WTC11 (cell line): ENCODE measurements around the gene MYL10. TPM values are rescaled to one million over a fixed set of nuclear protein-coding genes. Genes with fewer than 3 reads are reported as not detected.

Experiments
- ATAC-seq: fragments of 200-7000 bp; cut with Tn5 transposase; 2 replicates; pipeline ENCODE4 v1.10.0; 2021; ENCODE audit warnings: mild to moderate bottlenecking, moderate library complexity
- CTCF ChIA-PET: fragments of 300-600 bp; sonication (Branson Sonifier 250); formaldehyde crosslinking; loops from one replicate; lab custom pipeline; 2021; ENCODE audit warnings: antibody characterized with exemption; lab: Charles Lee
- POLR2A ChIA-PET: fragments of 350-600 bp; sonication (Branson Sonifier 250); formaldehyde crosslinking; loops from one replicate; lab custom pipeline; 2021; ENCODE audit warnings: antibody characterized with exemption; lab: Charles Lee
- DNase-seq: peaks from one replicate; pipeline ENCODE4 v3.0.0; 2021; ENCODE audit warnings: low spot score
- H3K27ac Mint-ChIP-seq: 2 replicates; pipeline ENCODE4 v1.8.0; 2021; ENCODE audit warnings: mixed read lengths
- H3K27me3 Mint-ChIP-seq: 2 replicates; pipeline ENCODE4 v1.8.0; 2021; ENCODE audit warnings: low read depth, mild to moderate bottlenecking, moderate library complexity, mixed read lengths
- H3K36me3 Mint-ChIP-seq: 2 replicates; pipeline ENCODE4 v1.8.0; 2021; ENCODE audit warnings: mixed read lengths
- H3K4me1 Mint-ChIP-seq: 2 replicates; pipeline ENCODE4 v1.8.0; 2022; ENCODE audit warnings: mixed read lengths
- H3K4me3 Mint-ChIP-seq: 2 replicates; pipeline ENCODE4 v1.8.0; 2021; ENCODE audit warnings: mild to moderate bottlenecking, moderate library complexity, mixed read lengths
- H3K9me3 Mint-ChIP-seq: 2 replicates; pipeline ENCODE4 v1.8.0; 2021; ENCODE audit warnings: mixed read lengths
- CREB1 ChIP-seq: sonication (generic); formaldehyde crosslinking; IDR thresholded peaks from 2 replicates; pipeline ENCODE4 v1.8.0; 2023; ENCODE audit warnings: mild to moderate bottlenecking, missing genetic modification reagents
- ESRRA ChIP-seq: sonication (generic); formaldehyde crosslinking; IDR thresholded peaks from 2 replicates; pipeline ENCODE4 v1.8.1; 2022; ENCODE audit warnings: mild to moderate bottlenecking, missing genetic modification reagents, borderline replicate concordance
- ETV6 ChIP-seq: sonication (generic); formaldehyde crosslinking; IDR thresholded peaks from 2 replicates; pipeline ENCODE4 v1.8.1; 2022; ENCODE audit warnings: mild to moderate bottlenecking, missing genetic modification reagents
- JAZF1 ChIP-seq: fragments of 250-450 bp; sonication (Bioruptor Pico); IDR thresholded peaks from 2 replicates; pipeline ENCODE4 v1.9.0; 2021; ENCODE audit warnings: moderate library complexity, mild to moderate bottlenecking, inconsistent platforms
- KAT7 ChIP-seq: sonication (generic); formaldehyde crosslinking; IDR thresholded peaks from 2 replicates; pipeline ENCODE4 v1.8.1; 2023; ENCODE audit warnings: missing genetic modification reagents, mild to moderate bottlenecking, borderline replicate concordance
- NFYB ChIP-seq: sonication (generic); formaldehyde crosslinking; conservative IDR thresholded peaks from 2 replicates; pipeline ENCODE4 v1.8.0; 2022; ENCODE audit warnings: low read depth, missing genetic modification reagents
- NR3C1 ChIP-seq: sonication (generic); formaldehyde crosslinking; conservative IDR thresholded peaks from 2 replicates; pipeline ENCODE4 v1.8.1; 2023; ENCODE audit warnings: low read depth, mild to moderate bottlenecking, missing genetic modification reagents
- RORB ChIP-seq: fragments of 250-450 bp; sonication (Bioruptor Pico); IDR thresholded peaks from 2 replicates; pipeline ENCODE4 v1.9.0; 2021; ENCODE audit warnings: mild to moderate bottlenecking
- ZNF121 ChIP-seq: sonication (generic); formaldehyde crosslinking; IDR thresholded peaks from 2 replicates; pipeline ENCODE4 v1.8.0; 2023; ENCODE audit warnings: missing genetic modification reagents
- ZNF232 ChIP-seq: sonication (generic); formaldehyde crosslinking; IDR thresholded peaks from 2 replicates; pipeline ENCODE4 v1.8.0; 2022; ENCODE audit warnings: mild to moderate bottlenecking, missing genetic modification reagents
- total RNA-seq: library from RNA; stranded (reverse); gene quantifications from 3 replicates; pipeline ENCODE4 v1.2.3, GENCODE V29; 2021
- TF ChIP-seq, protein P1 (sequence below): sonication (generic); formaldehyde crosslinking; IDR thresholded peaks from 2 replicates; pipeline ENCODE4 v1.8.0; 2022; ENCODE audit warnings: mild to moderate bottlenecking, missing genetic modification reagents
- TF ChIP-seq, protein P2 (sequence below): fragments of 250-450 bp; sonication (Bioruptor Pico); IDR thresholded peaks from 2 replicates; pipeline ENCODE4 v2.1.2; 2022; ENCODE audit warnings: mild to moderate bottlenecking, moderate library complexity
- TF ChIP-seq, protein P3 (sequence below): sonication (generic); formaldehyde crosslinking; IDR thresholded peaks from 2 replicates; pipeline ENCODE4 v1.8.1; 2023; ENCODE audit warnings: mild to moderate bottlenecking, missing genetic modification reagents, moderate library complexity
- TF ChIP-seq, protein P4 (sequence below): sonication (generic); formaldehyde crosslinking; IDR thresholded peaks from 2 replicates; pipeline ENCODE4 v1.8.1; 2023; ENCODE audit warnings: mild to moderate bottlenecking, missing genetic modification reagents, borderline replicate concordance
- TF ChIP-seq, protein P5 (sequence below): sonication (generic); formaldehyde crosslinking; IDR thresholded peaks from 2 replicates; pipeline ENCODE4 v1.8.0; 2023; ENCODE audit warnings: mild to moderate bottlenecking, missing genetic modification reagents
- TF ChIP-seq, protein P6 (sequence below): fragments of 200-600 bp; IDR thresholded peaks from 2 replicates; pipeline ENCODE4 v1.8.0; 2022; ENCODE audit warnings: antibody characterized with exemption
- TF ChIP-seq, protein P7 (sequence below): sonication (generic); formaldehyde crosslinking; conservative IDR thresholded peaks from 2 replicates; pipeline ENCODE4 v1.8.1; 2022; ENCODE audit warnings: mild to moderate bottlenecking, missing genetic modification reagents

The MYL10 gene
- total RNA-seq, 1 experiment from 2014 or later: not detected

DNA sequence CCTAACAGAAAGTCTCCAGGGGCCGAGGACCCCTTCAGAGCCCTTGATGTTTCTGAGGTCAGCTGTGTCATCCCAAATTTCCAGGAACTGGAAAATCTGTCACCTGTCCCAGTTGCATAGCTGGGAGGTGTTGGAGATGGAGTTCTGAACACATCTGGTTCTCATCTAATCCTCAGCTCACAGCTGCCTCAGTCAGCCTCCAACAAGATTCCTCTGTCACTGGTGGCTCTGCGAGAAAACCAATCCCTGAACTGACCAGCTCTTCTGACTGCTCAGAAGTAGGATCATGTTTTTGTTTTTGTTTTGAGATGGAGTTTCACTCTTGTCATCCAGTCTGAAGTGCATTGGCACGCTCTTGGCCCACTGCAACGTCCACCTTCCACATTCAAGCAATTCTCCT, 37.6 kb upstream of the MYL10 start:
- ChIA-PET CTCF (interaction anchor here (1.4 kb wide), 2 partner anchors 42 to 64 kb away, joined by 6 to 7 read pairs; no protein-coding TSS in a partner anchor), POLR2A (no interaction called here)
- no peak overlapping the region for H3K27ac Mint-ChIP-seq
- no peak overlapping the region for H3K4me3 Mint-ChIP-seq
- no peak for ATAC-seq
- no peak for DNase-seq
- H3K27me3 Mint-ChIP-seq: peaks cover 7% of the 10 kb centered on the region
- H3K4me1 Mint-ChIP-seq: peaks cover 16% of the 10 kb centered on the region
- no peak for TF ChIP-seq NFYB (CRISPR knock-in tag)
- peaks cover 14% of the 10 kb centered on the region for H3K36me3 Mint-ChIP-seq
- H3K9me3 Mint-ChIP-seq: peaks cover 16% of the 10 kb centered on the region

DNA sequence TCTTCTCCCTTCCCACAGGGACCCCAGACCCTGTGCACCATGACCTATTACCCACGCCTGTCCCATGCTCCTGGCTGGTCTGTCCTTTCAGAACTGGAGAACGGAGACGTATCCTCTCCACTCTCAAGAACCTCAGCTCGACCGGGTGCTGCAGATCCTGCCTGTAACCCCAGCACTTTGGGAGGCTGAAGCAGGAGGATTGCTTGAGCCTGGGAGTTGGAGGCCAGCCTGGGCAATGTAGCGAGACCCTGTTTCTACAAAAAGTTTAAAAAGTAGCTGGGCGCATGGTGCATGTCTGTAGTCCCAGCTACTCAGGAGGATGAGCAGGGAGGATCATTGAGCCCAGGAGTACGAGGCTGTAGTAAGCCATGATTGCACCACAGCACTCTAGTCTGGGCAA, 37.2 kb upstream of the MYL10 start:
- ATAC-seq (no peak), DNase-seq (no peak)
- TF ChIP-seq, protein P1, sequence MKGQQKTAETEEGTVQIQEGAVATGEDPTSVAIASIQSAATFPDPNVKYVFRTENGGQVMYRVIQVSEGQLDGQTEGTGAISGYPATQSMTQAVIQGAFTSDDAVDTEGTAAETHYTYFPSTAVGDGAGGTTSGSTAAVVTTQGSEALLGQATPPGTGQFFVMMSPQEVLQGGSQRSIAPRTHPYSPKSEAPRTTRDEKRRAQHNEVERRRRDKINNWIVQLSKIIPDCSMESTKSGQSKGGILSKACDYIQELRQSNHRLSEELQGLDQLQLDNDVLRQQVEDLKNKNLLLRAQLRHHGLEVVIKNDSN (CRISPR knock-in tag): no peak
- TF ChIP-seq RORB (CRISPR knock-in tag): no peak
- TF ChIP-seq, protein P2, sequence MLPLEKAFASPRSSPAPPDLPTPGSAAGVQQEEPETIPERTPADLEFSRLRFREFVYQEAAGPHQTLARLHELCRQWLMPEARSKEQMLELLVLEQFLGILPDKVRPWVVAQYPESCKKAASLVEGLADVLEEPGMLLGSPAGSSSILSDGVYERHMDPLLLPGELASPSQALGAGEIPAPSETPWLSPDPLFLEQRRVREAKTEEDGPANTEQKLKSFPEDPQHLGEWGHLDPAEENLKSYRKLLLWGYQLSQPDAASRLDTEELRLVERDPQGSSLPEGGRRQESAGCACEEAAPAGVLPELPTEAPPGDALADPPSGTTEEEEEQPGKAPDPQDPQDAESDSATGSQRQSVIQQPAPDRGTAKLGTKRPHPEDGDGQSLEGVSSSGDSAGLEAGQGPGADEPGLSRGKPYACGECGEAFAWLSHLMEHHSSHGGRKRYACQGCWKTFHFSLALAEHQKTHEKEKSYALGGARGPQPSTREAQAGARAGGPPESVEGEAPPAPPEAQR (CRISPR knock-in tag): no peak
- TF ChIP-seq, protein P3, sequence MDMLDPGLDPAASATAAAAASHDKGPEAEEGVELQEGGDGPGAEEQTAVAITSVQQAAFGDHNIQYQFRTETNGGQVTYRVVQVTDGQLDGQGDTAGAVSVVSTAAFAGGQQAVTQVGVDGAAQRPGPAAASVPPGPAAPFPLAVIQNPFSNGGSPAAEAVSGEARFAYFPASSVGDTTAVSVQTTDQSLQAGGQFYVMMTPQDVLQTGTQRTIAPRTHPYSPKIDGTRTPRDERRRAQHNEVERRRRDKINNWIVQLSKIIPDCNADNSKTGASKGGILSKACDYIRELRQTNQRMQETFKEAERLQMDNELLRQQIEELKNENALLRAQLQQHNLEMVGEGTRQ (CRISPR knock-in tag): no peak
- no peak for TF ChIP-seq NR3C1 (CRISPR knock-in tag)
- TF ChIP-seq ZNF121: peak; percentile 87
- Mint-ChIP-seq H3K9me3 (peaks cover 16% of the 10 kb centered on the region), H3K4me1 (peaks cover 17% of the 10 kb centered on the region), H3K27me3 (peaks cover 7% of the 10 kb centered on the region), H3K27ac (no peak overlapping the region), H3K4me3 (no peak overlapping the region), H3K36me3 (peaks cover 14% of the 10 kb centered on the region)
- CTCF ChIA-PET: interaction anchor here (1.4 kb wide), 2 partner anchors 42 to 63 kb away, joined by 6 to 7 read pairs; no protein-coding TSS in a partner anchor
- POLR2A ChIA-PET: no interaction called here

DNA sequence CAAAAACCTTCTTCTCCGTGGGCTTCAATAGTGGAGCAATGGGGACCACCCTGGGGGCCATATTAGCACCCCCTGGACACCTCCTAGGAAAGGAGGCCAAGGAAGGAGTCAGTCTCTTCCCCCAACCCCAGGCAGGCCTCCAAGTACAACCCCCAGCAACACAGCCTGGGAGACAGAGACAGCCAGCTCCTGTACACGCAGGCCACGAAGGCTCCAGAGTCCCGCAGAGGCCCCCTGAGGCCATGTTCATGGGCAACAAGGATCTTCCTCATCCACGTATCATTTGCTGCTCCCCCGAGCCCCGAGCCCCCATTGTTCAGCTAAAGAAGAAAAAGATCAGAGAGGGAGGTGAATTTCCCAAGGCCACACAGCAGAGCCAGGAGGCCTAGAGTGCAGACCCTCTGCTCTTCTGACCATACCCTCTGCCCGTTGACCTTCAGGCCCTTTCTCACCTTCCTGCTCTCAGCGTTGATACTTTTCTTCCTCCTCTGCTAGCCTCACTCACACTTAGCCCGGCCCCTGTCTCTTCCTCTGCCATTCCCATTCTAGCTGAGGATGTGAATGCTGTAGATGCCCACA, 35.9 kb upstream of the MYL10 start:
- DNase-seq (no peak), ATAC-seq (peak; percentile 13)
- Mint-ChIP-seq H3K4me1 (peaks cover 23% of the 10 kb centered on the region), H3K27me3 (peaks cover 7% of the 10 kb centered on the region), H3K4me3 (no peak overlapping the region; the same call in 1 of the 2 replicates), H3K36me3 (peaks cover 14% of the 10 kb centered on the region), H3K9me3 (peaks cover 16% of the 10 kb centered on the region), H3K27ac (peak overlapping the region; percentile 63; the same call in 1 of the 2 replicates)
- ChIA-PET CTCF (interaction anchor here (1.0 to 1.6 kb wide), 3 partner anchors 79 to 149 kb away, joined by 4 to 5 read pairs (median 4); no protein-coding TSS in a partner anchor), POLR2A (no interaction called here)
- no peak for TF ChIP-seq ETV6 (CRISPR knock-in tag)
- TF ChIP-seq, protein P4, sequence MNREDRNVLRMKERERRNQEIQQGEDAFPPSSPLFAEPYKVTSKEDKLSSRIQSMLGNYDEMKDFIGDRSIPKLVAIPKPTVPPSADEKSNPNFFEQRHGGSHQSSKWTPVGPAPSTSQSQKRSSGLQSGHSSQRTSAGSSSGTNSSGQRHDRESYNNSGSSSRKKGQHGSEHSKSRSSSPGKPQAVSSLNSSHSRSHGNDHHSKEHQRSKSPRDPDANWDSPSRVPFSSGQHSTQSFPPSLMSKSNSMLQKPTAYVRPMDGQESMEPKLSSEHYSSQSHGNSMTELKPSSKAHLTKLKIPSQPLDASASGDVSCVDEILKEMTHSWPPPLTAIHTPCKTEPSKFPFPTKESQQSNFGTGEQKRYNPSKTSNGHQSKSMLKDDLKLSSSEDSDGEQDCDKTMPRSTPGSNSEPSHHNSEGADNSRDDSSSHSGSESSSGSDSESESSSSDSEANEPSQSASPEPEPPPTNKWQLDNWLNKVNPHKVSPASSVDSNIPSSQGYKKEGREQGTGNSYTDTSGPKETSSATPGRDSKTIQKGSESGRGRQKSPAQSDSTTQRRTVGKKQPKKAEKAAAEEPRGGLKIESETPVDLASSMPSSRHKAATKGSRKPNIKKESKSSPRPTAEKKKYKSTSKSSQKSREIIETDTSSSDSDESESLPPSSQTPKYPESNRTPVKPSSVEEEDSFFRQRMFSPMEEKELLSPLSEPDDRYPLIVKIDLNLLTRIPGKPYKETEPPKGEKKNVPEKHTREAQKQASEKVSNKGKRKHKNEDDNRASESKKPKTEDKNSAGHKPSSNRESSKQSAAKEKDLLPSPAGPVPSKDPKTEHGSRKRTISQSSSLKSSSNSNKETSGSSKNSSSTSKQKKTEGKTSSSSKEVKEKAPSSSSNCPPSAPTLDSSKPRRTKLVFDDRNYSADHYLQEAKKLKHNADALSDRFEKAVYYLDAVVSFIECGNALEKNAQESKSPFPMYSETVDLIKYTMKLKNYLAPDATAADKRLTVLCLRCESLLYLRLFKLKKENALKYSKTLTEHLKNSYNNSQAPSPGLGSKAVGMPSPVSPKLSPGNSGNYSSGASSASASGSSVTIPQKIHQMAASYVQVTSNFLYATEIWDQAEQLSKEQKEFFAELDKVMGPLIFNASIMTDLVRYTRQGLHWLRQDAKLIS (CRISPR knock-in tag): no peak
- TF ChIP-seq ZNF232 (CRISPR knock-in tag): no peak
- TF ChIP-seq, protein P5, sequence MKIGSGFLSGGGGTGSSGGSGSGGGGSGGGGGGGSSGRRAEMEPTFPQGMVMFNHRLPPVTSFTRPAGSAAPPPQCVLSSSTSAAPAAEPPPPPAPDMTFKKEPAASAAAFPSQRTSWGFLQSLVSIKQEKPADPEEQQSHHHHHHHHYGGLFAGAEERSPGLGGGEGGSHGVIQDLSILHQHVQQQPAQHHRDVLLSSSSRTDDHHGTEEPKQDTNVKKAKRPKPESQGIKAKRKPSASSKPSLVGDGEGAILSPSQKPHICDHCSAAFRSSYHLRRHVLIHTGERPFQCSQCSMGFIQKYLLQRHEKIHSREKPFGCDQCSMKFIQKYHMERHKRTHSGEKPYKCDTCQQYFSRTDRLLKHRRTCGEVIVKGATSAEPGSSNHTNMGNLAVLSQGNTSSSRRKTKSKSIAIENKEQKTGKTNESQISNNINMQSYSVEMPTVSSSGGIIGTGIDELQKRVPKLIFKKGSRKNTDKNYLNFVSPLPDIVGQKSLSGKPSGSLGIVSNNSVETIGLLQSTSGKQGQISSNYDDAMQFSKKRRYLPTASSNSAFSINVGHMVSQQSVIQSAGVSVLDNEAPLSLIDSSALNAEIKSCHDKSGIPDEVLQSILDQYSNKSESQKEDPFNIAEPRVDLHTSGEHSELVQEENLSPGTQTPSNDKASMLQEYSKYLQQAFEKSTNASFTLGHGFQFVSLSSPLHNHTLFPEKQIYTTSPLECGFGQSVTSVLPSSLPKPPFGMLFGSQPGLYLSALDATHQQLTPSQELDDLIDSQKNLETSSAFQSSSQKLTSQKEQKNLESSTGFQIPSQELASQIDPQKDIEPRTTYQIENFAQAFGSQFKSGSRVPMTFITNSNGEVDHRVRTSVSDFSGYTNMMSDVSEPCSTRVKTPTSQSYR (CRISPR knock-in tag): no peak
- no peak for TF ChIP-seq JAZF1 (CRISPR knock-in tag)
- TF ChIP-seq ESRRA (CRISPR knock-in tag): no peak
- TF ChIP-seq CREB1 (CRISPR knock-in tag): no peak
- TF ChIP-seq, protein P2 (CRISPR knock-in tag): no peak
- TF ChIP-seq, protein P6, sequence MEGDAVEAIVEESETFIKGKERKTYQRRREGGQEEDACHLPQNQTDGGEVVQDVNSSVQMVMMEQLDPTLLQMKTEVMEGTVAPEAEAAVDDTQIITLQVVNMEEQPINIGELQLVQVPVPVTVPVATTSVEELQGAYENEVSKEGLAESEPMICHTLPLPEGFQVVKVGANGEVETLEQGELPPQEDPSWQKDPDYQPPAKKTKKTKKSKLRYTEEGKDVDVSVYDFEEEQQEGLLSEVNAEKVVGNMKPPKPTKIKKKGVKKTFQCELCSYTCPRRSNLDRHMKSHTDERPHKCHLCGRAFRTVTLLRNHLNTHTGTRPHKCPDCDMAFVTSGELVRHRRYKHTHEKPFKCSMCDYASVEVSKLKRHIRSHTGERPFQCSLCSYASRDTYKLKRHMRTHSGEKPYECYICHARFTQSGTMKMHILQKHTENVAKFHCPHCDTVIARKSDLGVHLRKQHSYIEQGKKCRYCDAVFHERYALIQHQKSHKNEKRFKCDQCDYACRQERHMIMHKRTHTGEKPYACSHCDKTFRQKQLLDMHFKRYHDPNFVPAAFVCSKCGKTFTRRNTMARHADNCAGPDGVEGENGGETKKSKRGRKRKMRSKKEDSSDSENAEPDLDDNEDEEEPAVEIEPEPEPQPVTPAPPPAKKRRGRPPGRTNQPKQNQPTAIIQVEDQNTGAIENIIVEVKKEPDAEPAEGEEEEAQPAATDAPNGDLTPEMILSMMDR: no peak
- TF ChIP-seq KAT7 (CRISPR knock-in tag): no peak
- TF ChIP-seq, protein P7, sequence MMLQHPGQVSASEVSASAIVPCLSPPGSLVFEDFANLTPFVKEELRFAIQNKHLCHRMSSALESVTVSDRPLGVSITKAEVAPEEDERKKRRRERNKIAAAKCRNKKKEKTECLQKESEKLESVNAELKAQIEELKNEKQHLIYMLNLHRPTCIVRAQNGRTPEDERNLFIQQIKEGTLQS (CRISPR knock-in tag): no peak
